ENCODE measurements around the gene LPP. TPM values are rescaled to one million over a fixed set of nuclear protein-coding genes. Genes with fewer than 3 reads are reported as not detected.

The LPP gene
- total and polyA plus RNA-seq, 5 donors from 2014 or later, result 14.5 to 102 (median 21.7) TPM

GRCh38 chr3:188119846-188120245 lies 34.1 kb upstream of the LPP start:
- Mint-ChIP-seq H3K27ac (no peak overlapping the region), H3K4me3 (no peak overlapping the region), H3K4me1 (peaks cover 0 to 7% (median 0%) of the 10 kb centered on the region in 4 donors), H3K9me3 (no peaks in the 10 kb centered on the region), H3K36me3 (no peaks in the 10 kb centered on the region), H3K27me3 (peaks cover 7% of the 10 kb centered on the region)
- H3K4me3 ChIP-seq (ENCODE audit: low read depth, low read length), result no peak overlapping the region
- no peaks in the 10 kb centered on the region for H3K9me3 ChIP-seq (ENCODE audit: control insufficient read depth in 2 of 2, low read length in 2 of 2)
- H3K27me3 ChIP-seq (ENCODE audit: control insufficient read depth, insufficient read depth, low read length), result no peaks in the 10 kb centered on the region
- no peak for ATAC-seq (ENCODE audit: low read depth in 2 of 2)
- H3K36me3 ChIP-seq (ENCODE audit: control insufficient read depth, insufficient read depth, low read length), result no peaks in the 10 kb centered on the region
- no peaks in the 10 kb centered on the region for H3K4me1 ChIP-seq (ENCODE audit: control insufficient read depth, insufficient read depth, low read length, poor library complexity, severe bottlenecking)
- DNase-seq, result no peak
- H3K27ac ChIP-seq (ENCODE audit: insufficient read depth, low read length, poor library complexity, severe bottlenecking), result no peak overlapping the region

- H3K27me3 Mint-ChIP-seq, result peaks cover 7% of the 10 kb centered on the region
- DNase-seq, result no peak
- H3K27ac Mint-ChIP-seq, result no peak overlapping the region
Observed at GRCh38 chr3:188122571-188123169, 31.3 kb upstream of the LPP start.

GRCh38 chr3:188123170-188123905 lies 30.6 kb upstream of the LPP start:
- H3K27ac Mint-ChIP-seq, result no peak overlapping the region
- H3K4me3 ChIP-seq (ENCODE audit: low read depth, low read length), result no peak overlapping the region
- no peaks in the 10 kb centered on the region for H3K9me3 ChIP-seq (ENCODE audit: control insufficient read depth in 2 of 2, low read length in 2 of 2)
- peaks cover 7% of the 10 kb centered on the region for H3K27me3 Mint-ChIP-seq
- H3K27me3 ChIP-seq (ENCODE audit: control insufficient read depth, insufficient read depth, low read length), result no peaks in the 10 kb centered on the region
- no peaks in the 10 kb centered on the region for H3K36me3 ChIP-seq (ENCODE audit: control insufficient read depth, insufficient read depth, low read length)
- no peak overlapping the region for H3K27ac ChIP-seq (ENCODE audit: insufficient read depth, low read length, poor library complexity, severe bottlenecking)
- H3K36me3 Mint-ChIP-seq, result no peaks in the 10 kb centered on the region
- H3K4me3 Mint-ChIP-seq, result no peak overlapping the region
- ATAC-seq (ENCODE audit: low read depth in 2 of 2), result no peak
- no peaks in the 10 kb centered on the region for H3K9me3 Mint-ChIP-seq
- H3K4me1 ChIP-seq (ENCODE audit: control insufficient read depth, insufficient read depth, low read length, poor library complexity, severe bottlenecking), result no peaks in the 10 kb centered on the region
- peaks cover 0 to 7% (median 0%) of the 10 kb centered on the region in 4 donors for H3K4me1 Mint-ChIP-seq
- DNase-seq, result peak in 1 of 3 donors; percentile 24

More at GRCh38 chr3:188122571-188123169, 31.3 kb upstream of the LPP start:
- Histone ChIP-seq H3K27me3 (ENCODE audit: control insufficient read depth, insufficient read depth, low read length) (no peaks in the 10 kb centered on the region), H3K36me3 (ENCODE audit: control insufficient read depth, insufficient read depth, low read length) (no peaks in the 10 kb centered on the region), H3K4me3 (ENCODE audit: low read depth, low read length) (no peak overlapping the region), H3K27ac (ENCODE audit: insufficient read depth, low read length, poor library complexity, severe bottlenecking) (no peak overlapping the region), H3K4me1 (ENCODE audit: control insufficient read depth, insufficient read depth, low read length, poor library complexity, severe bottlenecking) (no peaks in the 10 kb centered on the region), H3K9me3 (ENCODE audit: control insufficient read depth in 2 of 2, low read length in 2 of 2) (no peaks in the 10 kb centered on the region)
- H3K4me3 Mint-ChIP-seq, result no peak overlapping the region
- no peaks in the 10 kb centered on the region for H3K9me3 Mint-ChIP-seq
- peaks cover 0 to 7% (median 0%) of the 10 kb centered on the region in 4 donors for H3K4me1 Mint-ChIP-seq
- no peak for ATAC-seq (ENCODE audit: low read depth in 2 of 2)
- H3K36me3 Mint-ChIP-seq, result no peaks in the 10 kb centered on the region

- Histone ChIP-seq H3K36me3 (ENCODE audit: control insufficient read depth, insufficient read depth, low read length) (no peaks in the 10 kb centered on the region), H3K4me1 (ENCODE audit: control insufficient read depth, insufficient read depth, low read length, poor library complexity, severe bottlenecking) (no peaks in the 10 kb centered on the region), H3K27ac (ENCODE audit: insufficient read depth, low read length, poor library complexity, severe bottlenecking) (no peak overlapping the region), H3K27me3 (ENCODE audit: control insufficient read depth, insufficient read depth, low read length) (no peaks in the 10 kb centered on the region), H3K9me3 (ENCODE audit: control insufficient read depth in 2 of 2, low read length in 2 of 2) (no peaks in the 10 kb centered on the region), H3K4me3 (ENCODE audit: low read depth, low read length) (no peak overlapping the region)
- no peaks in the 10 kb centered on the region for H3K36me3 Mint-ChIP-seq
- DNase-seq (no peak), ATAC-seq (ENCODE audit: low read depth in 2 of 2) (no peak)
- no peaks in the 10 kb centered on the region for H3K27me3 Mint-ChIP-seq
- H3K27ac Mint-ChIP-seq, result no peak overlapping the region
- H3K9me3 Mint-ChIP-seq, result peaks cover 0 to 2% (median 0%) of the 10 kb centered on the region in 7 donors
- H3K4me3 Mint-ChIP-seq, result no peak overlapping the region
- H3K4me1 Mint-ChIP-seq, result peaks cover 0 to 7% (median 0%) of the 10 kb centered on the region in 4 donors
Observed at GRCh38 chr3:188124184-188124583, 29.8 kb upstream of the LPP start.

GRCh38 chr3:188125076-188125475 lies 28.9 kb upstream of the LPP start:
- Mint-ChIP-seq H3K27ac (no peak overlapping the region), H3K4me3 (no peak overlapping the region), H3K4me1 (peaks cover 0 to 7% (median 0%) of the 10 kb centered on the region in 4 donors), H3K9me3 (peaks cover 0 to 2% (median 0%) of the 10 kb centered on the region in 7 donors), H3K27me3 (no peaks in the 10 kb centered on the region), H3K36me3 (no peaks in the 10 kb centered on the region)
- Histone ChIP-seq H3K27ac (ENCODE audit: insufficient read depth, low read length, poor library complexity, severe bottlenecking) (no peak overlapping the region), H3K4me1 (ENCODE audit: control insufficient read depth, insufficient read depth, low read length, poor library complexity, severe bottlenecking) (no peaks in the 10 kb centered on the region), H3K27me3 (ENCODE audit: control insufficient read depth, insufficient read depth, low read length) (no peaks in the 10 kb centered on the region), H3K9me3 (ENCODE audit: control insufficient read depth in 2 of 2, low read length in 2 of 2) (no peaks in the 10 kb centered on the region), H3K4me3 (ENCODE audit: low read depth, low read length) (no peak overlapping the region), H3K36me3 (ENCODE audit: control insufficient read depth, insufficient read depth, low read length) (no peaks in the 10 kb centered on the region)
- ATAC-seq (ENCODE audit: low read depth in 2 of 2) (no peak), DNase-seq (no peak)

GRCh38 chr3:188126276-188126675 lies 27.7 kb upstream of the LPP start:
- H3K27me3 ChIP-seq (ENCODE audit: control insufficient read depth, insufficient read depth, low read length), result no peaks in the 10 kb centered on the region
- ATAC-seq (ENCODE audit: low read depth in 2 of 2) (no peak), DNase-seq (no peak)
- peaks cover 0 to 2% (median 0%) of the 10 kb centered on the region in 7 donors for H3K9me3 Mint-ChIP-seq
- H3K36me3 Mint-ChIP-seq, result no peaks in the 10 kb centered on the region
- peaks cover 0 to 7% (median 0%) of the 10 kb centered on the region in 4 donors for H3K4me1 Mint-ChIP-seq
- H3K27ac ChIP-seq (ENCODE audit: insufficient read depth, low read length, poor library complexity, severe bottlenecking), result no peak overlapping the region
- no peak overlapping the region for H3K27ac Mint-ChIP-seq
- H3K36me3 ChIP-seq (ENCODE audit: control insufficient read depth, insufficient read depth, low read length), result no peaks in the 10 kb centered on the region
- H3K4me3 Mint-ChIP-seq, result no peak overlapping the region
- H3K9me3 ChIP-seq (ENCODE audit: control insufficient read depth in 2 of 2, low read length in 2 of 2), result no peaks in the 10 kb centered on the region
- H3K4me3 ChIP-seq (ENCODE audit: low read depth, low read length), result no peak overlapping the region
- no peaks in the 10 kb centered on the region for H3K4me1 ChIP-seq (ENCODE audit: control insufficient read depth, insufficient read depth, low read length, poor library complexity, severe bottlenecking)
- H3K27me3 Mint-ChIP-seq, result no peaks in the 10 kb centered on the region

GRCh38 chr3:188126934-188127333 lies 27.0 kb upstream of the LPP start:
- DNase-seq, result no peak
- Mint-ChIP-seq H3K27ac (no peak overlapping the region), H3K36me3 (no peaks in the 10 kb centered on the region), H3K27me3 (peaks cover 4% of the 10 kb centered on the region), H3K9me3 (peaks cover 0 to 2% (median 0%) of the 10 kb centered on the region in 7 donors), H3K4me1 (peaks cover 0 to 7% (median 0%) of the 10 kb centered on the region in 4 donors), H3K4me3 (no peak overlapping the region)
- no peak for ATAC-seq (ENCODE audit: low read depth in 2 of 2)
- Histone ChIP-seq H3K36me3 (ENCODE audit: control insufficient read depth, insufficient read depth, low read length) (no peaks in the 10 kb centered on the region), H3K4me1 (ENCODE audit: control insufficient read depth, insufficient read depth, low read length, poor library complexity, severe bottlenecking) (no peaks in the 10 kb centered on the region), H3K27me3 (ENCODE audit: control insufficient read depth, insufficient read depth, low read length) (no peaks in the 10 kb centered on the region), H3K27ac (ENCODE audit: insufficient read depth, low read length, poor library complexity, severe bottlenecking) (no peak overlapping the region), H3K4me3 (ENCODE audit: low read depth, low read length) (no peak overlapping the region), H3K9me3 (ENCODE audit: control insufficient read depth in 2 of 2, low read length in 2 of 2) (no peaks in the 10 kb centered on the region)

All from CD4-positive, CD25-positive, alpha-beta regulatory T cell (primary cell).